Thoracic aorta (tissue), 2 donors: Measurements from ENCODE around the gene RALGAPA1. TPM values are rescaled to one million over a fixed set of nuclear protein-coding genes. Genes with fewer than 3 reads are reported as not detected.
"Not testable (repeated sequence)": the region's sequence is repeated elsewhere in the genome, so short reads cannot be mapped to it uniquely, and the experiment has no call there.

Experiments
- ATAC-seq: fragments of 150-250 bp; one replicate; pipeline ENCODE4 v1.8.0; 2017; ENCODE audit warnings: low read depth; ENCODE audit not compliant: insufficient number of reproducible peaks, low FRiP score
- DNase-seq: peaks from one replicate; pipeline ENCODE4 v3.0.0-alpha.2; 2020; ENCODE audit warnings: low spot score
- H3K27ac ChIP-seq, 2 donors: fragments of 200-600 bp; sonication (generic); 1 replicate in 1 of 2; 2 replicates in 1 of 2; pipeline ENCODE4 v1.5.1; 2016; ENCODE audit warnings: mild to moderate bottlenecking in 2 of 2, moderate library complexity in 2 of 2
- H3K27me3 ChIP-seq: fragments of 200-600 bp; sonication (generic); replicated peaks from 2 replicates; pipeline ENCODE4 v1.6.0; 2016; ENCODE audit warnings: mild to moderate bottlenecking; ENCODE audit not compliant: insufficient read depth
- H3K36me3 ChIP-seq: fragments of 200-600 bp; sonication (generic); one replicate; pipeline ENCODE4 v1.5.1; 2016
- H3K4me1 ChIP-seq, 2 donors: fragments of 200-600 bp; sonication (generic); 1 replicate in 1 of 2; 2 replicates in 1 of 2; pipeline versions ENCODE4 v1.5.1 to v1.6.0; 2016; ENCODE audit warnings: low read depth in 2 of 2, mild to moderate bottlenecking in 1 of 2; ENCODE audit not compliant: control insufficient read depth in 1 of 2
- H3K4me3 ChIP-seq: fragments of 200-600 bp; sonication (generic); 2 replicates; pipeline ENCODE4 v1.5.1; 2016; ENCODE audit warnings: mild to moderate bottlenecking
- H3K9me3 ChIP-seq: fragments of 200-600 bp; sonication (generic); 2 replicates; pipeline ENCODE4 v1.5.1; 2016
- total RNA-seq, 2 donors: library from RNA; depleted of rRNA; stranded (reverse); fragments of >200 nt; gene quantifications; one replicate each; pipeline versions ENCODE4 v1.1.0 to v1.2.3, GENCODE V29; 2016
- TF ChIP-seq, protein P1 (sequence below): fragments of 200-600 bp; sonication (generic); IDR thresholded peaks from one replicate; pipeline ENCODE4 v1.5.1; 2019; ENCODE audit warnings: antibody characterized with exemption

The RALGAPA1 gene
- total RNA-seq, 2 donors from 2014 or later = 73.2 to 88.0 TPM

- Histone ChIP-seq H3K9me3 (no peaks in the 10 kb centered on the region), H3K4me3 (no peak overlapping the region), H3K36me3 (peaks cover 9% of the 10 kb centered on the region), H3K27me3 (no peaks in the 10 kb centered on the region), H3K27ac (no peak overlapping the region), H3K4me1 (no peaks in the 10 kb centered on the region)
- no peak for DNase-seq
- TF ChIP-seq, protein P1, sequence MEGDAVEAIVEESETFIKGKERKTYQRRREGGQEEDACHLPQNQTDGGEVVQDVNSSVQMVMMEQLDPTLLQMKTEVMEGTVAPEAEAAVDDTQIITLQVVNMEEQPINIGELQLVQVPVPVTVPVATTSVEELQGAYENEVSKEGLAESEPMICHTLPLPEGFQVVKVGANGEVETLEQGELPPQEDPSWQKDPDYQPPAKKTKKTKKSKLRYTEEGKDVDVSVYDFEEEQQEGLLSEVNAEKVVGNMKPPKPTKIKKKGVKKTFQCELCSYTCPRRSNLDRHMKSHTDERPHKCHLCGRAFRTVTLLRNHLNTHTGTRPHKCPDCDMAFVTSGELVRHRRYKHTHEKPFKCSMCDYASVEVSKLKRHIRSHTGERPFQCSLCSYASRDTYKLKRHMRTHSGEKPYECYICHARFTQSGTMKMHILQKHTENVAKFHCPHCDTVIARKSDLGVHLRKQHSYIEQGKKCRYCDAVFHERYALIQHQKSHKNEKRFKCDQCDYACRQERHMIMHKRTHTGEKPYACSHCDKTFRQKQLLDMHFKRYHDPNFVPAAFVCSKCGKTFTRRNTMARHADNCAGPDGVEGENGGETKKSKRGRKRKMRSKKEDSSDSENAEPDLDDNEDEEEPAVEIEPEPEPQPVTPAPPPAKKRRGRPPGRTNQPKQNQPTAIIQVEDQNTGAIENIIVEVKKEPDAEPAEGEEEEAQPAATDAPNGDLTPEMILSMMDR = no peak
- no peak for ATAC-seq
Observed at GRCh38 chr14:35632271-35632670, 176.8 kb downstream of the RALGAPA1 start.

DNA sequence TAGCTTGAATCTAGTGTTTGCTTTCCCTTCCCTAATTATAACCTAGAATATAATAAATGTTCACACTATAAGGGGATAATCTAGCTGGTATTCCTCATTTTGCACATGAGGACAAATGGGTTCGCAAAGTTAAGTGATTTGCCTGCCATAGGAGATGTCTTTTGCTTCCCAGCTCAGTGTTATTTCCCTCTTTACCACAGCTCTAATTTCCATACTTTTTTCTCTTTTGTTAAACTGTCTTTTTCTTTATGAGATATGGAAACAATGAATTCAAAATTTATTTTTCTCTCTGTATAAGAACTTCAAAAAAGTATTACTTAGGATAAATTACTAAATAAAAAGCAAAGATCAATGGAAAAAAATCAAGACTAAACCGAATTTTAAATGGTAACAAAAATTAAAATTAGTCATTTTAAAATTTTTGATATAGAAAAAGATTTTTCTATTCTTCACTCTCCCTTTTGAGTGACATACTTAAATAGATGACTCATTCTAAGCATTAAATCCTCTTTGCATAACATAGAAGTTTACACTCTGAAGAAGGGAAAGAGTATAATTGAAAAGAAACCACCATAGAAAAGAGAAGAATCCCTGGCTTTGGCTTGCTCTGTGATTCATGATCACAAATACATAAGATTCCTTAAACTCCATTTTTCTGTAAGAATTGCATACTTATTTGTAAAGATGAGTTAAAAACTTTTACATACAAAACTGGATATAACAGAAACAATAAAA is 177.9 kb downstream of the RALGAPA1 start:
- Histone ChIP-seq H3K27me3 (no peaks in the 10 kb centered on the region), H3K4me3 (no peak overlapping the region), H3K9me3 (no peaks in the 10 kb centered on the region), H3K36me3 (no peaks in the 10 kb centered on the region), H3K4me1 (no peaks in the 10 kb centered on the region), H3K27ac (no peak overlapping the region)
- DNase-seq = no peak
- ATAC-seq = no peak
- TF ChIP-seq, protein P1 = no peak

DNA sequence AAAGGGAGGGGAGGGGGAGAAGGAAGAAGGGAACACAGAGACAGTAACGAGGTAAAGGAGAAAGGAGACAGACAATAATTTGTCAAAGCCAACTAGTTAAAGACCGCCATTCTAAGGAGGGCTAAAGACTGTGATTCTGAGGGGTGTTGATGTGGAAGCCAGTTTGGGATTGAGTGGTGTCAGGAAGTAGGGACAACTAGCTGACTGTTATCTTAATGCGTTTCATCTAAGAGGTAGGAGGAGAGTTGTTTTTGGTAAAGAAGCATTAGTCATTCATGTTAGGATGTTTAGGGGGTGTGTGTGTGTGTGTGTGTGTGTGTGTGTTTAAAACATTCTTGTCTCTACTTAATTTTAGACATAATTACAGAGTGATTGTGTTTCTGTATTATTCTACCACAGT is 180.1 kb downstream of the RALGAPA1 start:
- Histone ChIP-seq H3K9me3 (no peaks in the 10 kb centered on the region), H3K4me1 (no peaks in the 10 kb centered on the region), H3K27me3 (no peaks in the 10 kb centered on the region), H3K4me3 (no peak overlapping the region), H3K36me3 (peaks cover 2% of the 10 kb centered on the region), H3K27ac (no peak overlapping the region)
- TF ChIP-seq, protein P1 = no peak
- no peak for ATAC-seq
- DNase-seq = no peak

DNA sequence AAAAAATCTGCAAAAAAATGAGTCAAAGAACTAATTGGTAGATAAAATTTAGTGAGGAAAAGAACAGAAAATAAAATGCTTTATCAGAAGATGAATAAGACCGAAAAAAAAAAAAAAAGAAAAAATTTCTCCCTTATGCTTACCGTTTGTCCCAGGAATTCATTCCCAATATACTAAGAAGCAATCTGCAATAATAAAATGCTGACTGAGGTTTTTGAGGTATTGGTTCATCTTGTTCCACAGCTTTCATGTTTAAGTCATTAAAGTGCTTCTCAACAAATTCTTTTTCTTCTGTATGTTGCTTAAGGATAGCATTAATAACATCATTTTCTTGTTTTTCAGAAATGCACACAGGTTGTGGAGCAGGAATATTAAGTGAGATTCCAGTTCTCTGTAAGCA is 182.1 kb downstream of the RALGAPA1 start:
- not testable (repeated sequence) for H3K27me3 ChIP-seq, DNase-seq, H3K4me3 ChIP-seq, H3K9me3 ChIP-seq, H3K4me1 ChIP-seq, H3K27ac ChIP-seq, ATAC-seq, H3K36me3 ChIP-seq

DNA sequence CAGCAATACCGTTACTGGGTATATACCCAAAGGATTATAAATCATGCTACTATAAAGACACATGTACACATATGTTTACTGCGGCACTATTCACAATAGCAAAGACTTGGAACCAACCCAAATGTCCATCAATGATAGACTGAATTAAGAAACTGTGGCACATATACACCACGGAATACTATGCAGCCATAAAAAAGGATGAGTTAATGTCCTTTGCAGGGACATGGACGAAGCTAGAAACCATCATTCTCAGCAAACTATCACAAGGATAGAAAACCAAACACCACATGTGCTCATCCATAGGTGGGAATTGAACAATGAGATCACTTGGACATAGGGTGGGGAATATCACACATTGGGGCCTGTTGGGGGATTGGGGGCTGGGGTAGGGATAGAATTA is 187.1 kb downstream of the RALGAPA1 start:
- not testable (repeated sequence) for H3K4me1 ChIP-seq, H3K36me3 ChIP-seq, H3K4me3 ChIP-seq, ATAC-seq, H3K27me3 ChIP-seq, H3K9me3 ChIP-seq, DNase-seq, H3K27ac ChIP-seq

DNA sequence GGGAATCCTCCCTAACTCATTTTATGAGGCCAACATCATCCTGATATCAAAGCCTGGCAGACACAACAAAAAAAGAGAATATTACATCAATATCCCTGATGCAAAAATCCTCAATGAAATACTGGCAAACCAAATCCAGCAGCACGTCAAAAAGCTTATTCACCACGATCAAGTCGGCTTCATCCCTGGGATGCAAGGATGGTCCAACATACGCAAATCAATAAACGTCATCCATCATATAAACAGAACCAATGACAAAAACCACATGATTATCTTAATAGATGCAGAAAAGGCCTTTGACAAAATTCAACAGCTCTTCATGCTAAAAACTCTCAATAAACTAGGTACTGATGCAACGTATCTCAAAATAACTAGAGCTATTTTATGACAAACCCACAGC is 189.1 kb downstream of the RALGAPA1 start:
- ATAC-seq, H3K36me3 ChIP-seq, H3K9me3 ChIP-seq: not testable (repeated sequence)

DNA sequence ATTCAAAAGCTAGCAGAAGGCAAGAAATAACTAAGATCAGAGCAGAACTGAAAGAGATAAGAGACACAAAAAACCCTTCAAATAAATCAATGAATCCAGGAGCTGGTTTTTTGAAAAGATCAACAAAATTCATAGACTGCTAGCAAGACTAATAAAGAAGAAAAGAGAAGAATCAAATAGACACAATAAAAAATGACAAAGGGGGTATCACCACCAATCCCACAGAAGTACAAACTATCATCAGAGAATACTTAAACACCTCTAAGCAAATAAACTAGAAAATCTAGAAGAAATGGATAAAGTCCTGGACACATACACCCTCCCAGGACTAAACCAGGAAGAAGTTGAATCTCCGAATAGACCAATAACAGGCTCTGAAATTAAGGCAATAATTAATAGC is 189.6 kb downstream of the RALGAPA1 start:
- ATAC-seq = not testable (repeated sequence)

More for the DNA sequence above, 189.1 kb downstream of the RALGAPA1 start:
- not testable (repeated sequence) for H3K4me1 ChIP-seq, H3K27me3 ChIP-seq, H3K27ac ChIP-seq, DNase-seq, H3K4me3 ChIP-seq

More for the DNA sequence above, 189.6 kb downstream of the RALGAPA1 start:
- not testable (repeated sequence) for H3K4me1 ChIP-seq, H3K36me3 ChIP-seq, H3K27me3 ChIP-seq, DNase-seq, H3K27ac ChIP-seq, H3K4me3 ChIP-seq, H3K9me3 ChIP-seq
